Measurements from ENCODE around the gene SOS1. TPM values are rescaled to one million over a fixed set of nuclear protein-coding genes. Genes with fewer than 3 reads are reported as not detected.

SOS1 gene
- total and polyA plus RNA-seq, 2 experiments from 2014 or later: 15.3 to 31.6 TPM

- H3K27ac ChIP-seq: no peak overlapping the region
- H3K36me3 ChIP-seq: peaks cover 15% of the 10 kb centered on the region
- H3K4me3 ChIP-seq: no peak overlapping the region
- H3K9me3 ChIP-seq (ENCODE audit: low read depth): no peaks in the 10 kb centered on the region
- H3K4me1 ChIP-seq (ENCODE audit: low read depth): peaks cover 4% of the 10 kb centered on the region
- no peak for DNase-seq (ENCODE audit: low read depth in 1 of 2, low spot score in 1 of 2)
- H3K27me3 ChIP-seq: no peaks in the 10 kb centered on the region
- no peak for TF ChIP-seq CTCF (IDR thresholded peaks at IDR 0.05; ENCODE audit: low read depth, low read length)
Observed at GRCh38 chr2:39050109-39050508, 70.7 kb downstream of the SOS1 start.

- Histone ChIP-seq H3K9me3 (ENCODE audit: low read depth) (no peaks in the 10 kb centered on the region), H3K4me1 (ENCODE audit: low read depth) (no peaks in the 10 kb centered on the region), H3K27ac (no peak overlapping the region), H3K27me3 (no peaks in the 10 kb centered on the region), H3K4me3 (no peak overlapping the region), H3K36me3 (peaks cover 11% of the 10 kb centered on the region)
- DNase-seq (ENCODE audit: low read depth in 1 of 2, low spot score in 1 of 2): no peak
- TF ChIP-seq CTCF (IDR thresholded peaks at IDR 0.05; ENCODE audit: low read depth, low read length): no peak
Observed at GRCh38 chr2:39039072-39039471, 81.8 kb downstream of the SOS1 start.

- TF ChIP-seq CTCF (IDR thresholded peaks at IDR 0.05; ENCODE audit: low read depth, low read length): no peak
Observed at GRCh38 chr2:39033980-39034379, 86.9 kb downstream of the SOS1 start.

GRCh38 chr2:39027421-39027820 lies 93.4 kb downstream of the SOS1 start:
- Histone ChIP-seq H3K9me3 (ENCODE audit: low read depth) (no peaks in the 10 kb centered on the region), H3K4me3 (no peak overlapping the region), H3K27ac (no peak overlapping the region), H3K27me3 (no peaks in the 10 kb centered on the region), H3K36me3 (peaks cover 36% of the 10 kb centered on the region), H3K4me1 (ENCODE audit: low read depth) (no peaks in the 10 kb centered on the region)
- no peak for DNase-seq (ENCODE audit: low read depth in 1 of 2, low spot score in 1 of 2)
- TF ChIP-seq CTCF (IDR thresholded peaks at IDR 0.05; ENCODE audit: low read depth, low read length): no peak

More at GRCh38 chr2:39033980-39034379, 86.9 kb downstream of the SOS1 start:
- peaks cover 22% of the 10 kb centered on the region for H3K36me3 ChIP-seq
- H3K4me3 ChIP-seq: no peak overlapping the region
- no peaks in the 10 kb centered on the region for H3K9me3 ChIP-seq (ENCODE audit: low read depth)
- DNase-seq (ENCODE audit: low read depth in 1 of 2, low spot score in 1 of 2): peak in 1 of 2 donors; percentile 2
- no peaks in the 10 kb centered on the region for H3K27me3 ChIP-seq
- H3K4me1 ChIP-seq (ENCODE audit: low read depth): no peaks in the 10 kb centered on the region
- H3K27ac ChIP-seq: no peak overlapping the region

GRCh38 chr2:39024833-39025232 lies 96.0 kb downstream of the SOS1 start:
- H3K36me3 ChIP-seq: peaks cover 19% of the 10 kb centered on the region
- no peak overlapping the region for H3K27ac ChIP-seq
- no peaks in the 10 kb centered on the region for H3K4me1 ChIP-seq (ENCODE audit: low read depth)
- no peak overlapping the region for H3K4me3 ChIP-seq
- H3K27me3 ChIP-seq: no peaks in the 10 kb centered on the region
- no peaks in the 10 kb centered on the region for H3K9me3 ChIP-seq (ENCODE audit: low read depth)
- TF ChIP-seq CTCF (IDR thresholded peaks at IDR 0.05; ENCODE audit: low read depth, low read length): no peak
- DNase-seq (ENCODE audit: low read depth in 1 of 2, low spot score in 1 of 2): no peak

- Histone ChIP-seq H3K27me3 (no peaks in the 10 kb centered on the region), H3K4me3 (no peak overlapping the region), H3K4me1 (ENCODE audit: low read depth) (no peaks in the 10 kb centered on the region), H3K36me3 (peaks cover 19% of the 10 kb centered on the region), H3K27ac (no peak overlapping the region), H3K9me3 (ENCODE audit: low read depth) (no peaks in the 10 kb centered on the region)
- DNase-seq (ENCODE audit: low read depth in 1 of 2, low spot score in 1 of 2): no peak
- no peak for TF ChIP-seq CTCF (IDR thresholded peaks at IDR 0.05; ENCODE audit: low read depth, low read length)
Observed at GRCh38 chr2:39023649-39024048, 97.2 kb downstream of the SOS1 start.

Measured in cardiac muscle cell (in vitro differentiated cells and primary cell).